ENCODE data around the gene VPS54.

The VPS54 gene

GRCh38 chr2:63875559-63876245 is 143.5 kb downstream of the VPS54 start:
- no peak overlapping the region for H3K27ac ChIP-seq (ENCODE audit: low read depth in 2 of 2, low read length in 2 of 2)
- H3K27me3 ChIP-seq (ENCODE audit: control insufficient read depth in 2 of 2, insufficient read depth in 2 of 2, low read length in 2 of 2) = no peaks in the 10 kb centered on the region
- H3K9me3 ChIP-seq (ENCODE audit: control insufficient read depth in 2 of 2, low read length in 2 of 2) = no peaks in the 10 kb centered on the region
- H3K9ac ChIP-seq (ENCODE audit: low read depth in 1 of 2, low read length in 2 of 2) = no peak overlapping the region
- peaks cover 23 to 35% of the 10 kb centered on the region in 2 donors for H3K36me3 ChIP-seq (ENCODE audit: control insufficient read depth in 2 of 2, insufficient read depth in 2 of 2, low read length in 2 of 2)
- H3K4me3 ChIP-seq (ENCODE audit: low read length in 2 of 2) = no peak overlapping the region
- H3K4me1 ChIP-seq (ENCODE audit: control insufficient read depth in 2 of 2, insufficient read depth in 2 of 2, low read length in 2 of 2) = peaks cover 0 to 2% of the 10 kb centered on the region in 2 donors

- Histone ChIP-seq H3K27me3 (ENCODE audit: control insufficient read depth in 2 of 2, insufficient read depth in 2 of 2, low read length in 2 of 2) (no peaks in the 10 kb centered on the region), H3K9ac (ENCODE audit: low read depth in 1 of 2, low read length in 2 of 2) (no peak overlapping the region), H3K36me3 (ENCODE audit: control insufficient read depth in 2 of 2, insufficient read depth in 2 of 2, low read length in 2 of 2) (peaks cover 21 to 35% of the 10 kb centered on the region in 2 donors), H3K27ac (ENCODE audit: low read depth in 2 of 2, low read length in 2 of 2) (no peak overlapping the region), H3K9me3 (ENCODE audit: control insufficient read depth in 2 of 2, low read length in 2 of 2) (no peaks in the 10 kb centered on the region), H3K4me1 (ENCODE audit: control insufficient read depth in 2 of 2, insufficient read depth in 2 of 2, low read length in 2 of 2) (peaks cover 0 to 2% of the 10 kb centered on the region in 2 donors), H3K4me3 (ENCODE audit: low read length in 2 of 2) (no peak overlapping the region)
These were observed 144.1 kb downstream of the VPS54 start for GRCh38 chr2:63875131-63875527.

- no peak overlapping the region for H3K27ac ChIP-seq (ENCODE audit: low read depth in 2 of 2, low read length in 2 of 2)
- H3K4me1 ChIP-seq (ENCODE audit: control insufficient read depth in 2 of 2, insufficient read depth in 2 of 2, low read length in 2 of 2) = peaks cover 0 to 2% of the 10 kb centered on the region in 2 donors
- peaks cover 21 to 36% of the 10 kb centered on the region in 2 donors for H3K36me3 ChIP-seq (ENCODE audit: control insufficient read depth in 2 of 2, insufficient read depth in 2 of 2, low read length in 2 of 2)
These were observed 144.8 kb downstream of the VPS54 start for GRCh38 chr2:63874204-63875130.

GRCh38 chr2:63872571-63873328 is 146.5 kb downstream of the VPS54 start:
- Histone ChIP-seq H3K27me3 (ENCODE audit: control insufficient read depth in 2 of 2, insufficient read depth in 2 of 2, low read length in 2 of 2) (no peaks in the 10 kb centered on the region), H3K36me3 (ENCODE audit: control insufficient read depth in 2 of 2, insufficient read depth in 2 of 2, low read length in 2 of 2) (peaks cover 26 to 42% of the 10 kb centered on the region in 2 donors), H3K4me1 (ENCODE audit: control insufficient read depth in 2 of 2, insufficient read depth in 2 of 2, low read length in 2 of 2) (peaks cover 0 to 2% of the 10 kb centered on the region in 2 donors), H3K9ac (ENCODE audit: low read depth in 1 of 2, low read length in 2 of 2) (no peak overlapping the region), H3K27ac (ENCODE audit: low read depth in 2 of 2, low read length in 2 of 2) (no peak overlapping the region), H3K9me3 (ENCODE audit: control insufficient read depth in 2 of 2, low read length in 2 of 2) (no peaks in the 10 kb centered on the region), H3K4me3 (ENCODE audit: low read length in 2 of 2) (no peak overlapping the region)

More at GRCh38 chr2:63874204-63875130, 144.8 kb downstream of the VPS54 start:
- Histone ChIP-seq H3K9ac (ENCODE audit: low read depth in 1 of 2, low read length in 2 of 2) (no peak overlapping the region), H3K9me3 (ENCODE audit: control insufficient read depth in 2 of 2, low read length in 2 of 2) (no peaks in the 10 kb centered on the region), H3K4me3 (ENCODE audit: low read length in 2 of 2) (no peak overlapping the region), H3K27me3 (ENCODE audit: control insufficient read depth in 2 of 2, insufficient read depth in 2 of 2, low read length in 2 of 2) (no peaks in the 10 kb centered on the region)

GRCh38 chr2:63871864-63872263 is 147.4 kb downstream of the VPS54 start:
- Histone ChIP-seq H3K36me3 (ENCODE audit: control insufficient read depth in 2 of 2, insufficient read depth in 2 of 2, low read length in 2 of 2) (peaks cover 26 to 39% of the 10 kb centered on the region in 2 donors), H3K27me3 (ENCODE audit: control insufficient read depth in 2 of 2, insufficient read depth in 2 of 2, low read length in 2 of 2) (no peaks in the 10 kb centered on the region), H3K9ac (ENCODE audit: low read depth in 1 of 2, low read length in 2 of 2) (no peak overlapping the region), H3K9me3 (ENCODE audit: control insufficient read depth in 2 of 2, low read length in 2 of 2) (no peaks in the 10 kb centered on the region), H3K4me1 (ENCODE audit: control insufficient read depth in 2 of 2, insufficient read depth in 2 of 2, low read length in 2 of 2) (peaks cover 0 to 2% of the 10 kb centered on the region in 2 donors), H3K4me3 (ENCODE audit: low read length in 2 of 2) (no peak overlapping the region), H3K27ac (ENCODE audit: low read depth in 2 of 2, low read length in 2 of 2) (no peak overlapping the region)

- peaks cover 32 to 39% of the 10 kb centered on the region in 2 donors for H3K36me3 ChIP-seq (ENCODE audit: control insufficient read depth in 2 of 2, insufficient read depth in 2 of 2, low read length in 2 of 2)
These were observed 148.5 kb downstream of the VPS54 start for GRCh38 chr2:63870679-63871078.

GRCh38 chr2:63866009-63866709 is 153.1 kb downstream of the VPS54 start:
- Histone ChIP-seq H3K27ac (ENCODE audit: low read depth in 2 of 2, low read length in 2 of 2) (no peak overlapping the region), H3K27me3 (ENCODE audit: control insufficient read depth in 2 of 2, insufficient read depth in 2 of 2, low read length in 2 of 2) (no peaks in the 10 kb centered on the region), H3K4me3 (ENCODE audit: low read length in 2 of 2) (no peak overlapping the region), H3K4me1 (ENCODE audit: control insufficient read depth in 2 of 2, insufficient read depth in 2 of 2, low read length in 2 of 2) (peaks cover 0 to 13% of the 10 kb centered on the region in 2 donors), H3K9me3 (ENCODE audit: control insufficient read depth in 2 of 2, low read length in 2 of 2) (no peaks in the 10 kb centered on the region), H3K36me3 (ENCODE audit: control insufficient read depth in 2 of 2, insufficient read depth in 2 of 2, low read length in 2 of 2) (peaks cover 23 to 33% of the 10 kb centered on the region in 2 donors), H3K9ac (ENCODE audit: low read depth in 1 of 2, low read length in 2 of 2) (no peak overlapping the region)

More at GRCh38 chr2:63870679-63871078, 148.5 kb downstream of the VPS54 start:
- H3K27me3 ChIP-seq (ENCODE audit: control insufficient read depth in 2 of 2, insufficient read depth in 2 of 2, low read length in 2 of 2) = no peaks in the 10 kb centered on the region
- H3K4me3 ChIP-seq (ENCODE audit: low read length in 2 of 2) = no peak overlapping the region
- H3K4me1 ChIP-seq (ENCODE audit: control insufficient read depth in 2 of 2, insufficient read depth in 2 of 2, low read length in 2 of 2) = peaks cover 0 to 2% of the 10 kb centered on the region in 2 donors
- no peak overlapping the region for H3K9ac ChIP-seq (ENCODE audit: low read depth in 1 of 2, low read length in 2 of 2)
- H3K9me3 ChIP-seq (ENCODE audit: control insufficient read depth in 2 of 2, low read length in 2 of 2) = no peaks in the 10 kb centered on the region
- H3K27ac ChIP-seq (ENCODE audit: low read depth in 2 of 2, low read length in 2 of 2) = no peak overlapping the region

GRCh38 chr2:63865159-63865799 is 153.9 kb downstream of the VPS54 start:
- Histone ChIP-seq H3K9ac (ENCODE audit: low read depth in 1 of 2, low read length in 2 of 2) (no peak overlapping the region), H3K4me1 (ENCODE audit: control insufficient read depth in 2 of 2, insufficient read depth in 2 of 2, low read length in 2 of 2) (peaks cover 0 to 13% of the 10 kb centered on the region in 2 donors), H3K27me3 (ENCODE audit: control insufficient read depth in 2 of 2, insufficient read depth in 2 of 2, low read length in 2 of 2) (no peaks in the 10 kb centered on the region), H3K27ac (ENCODE audit: low read depth in 2 of 2, low read length in 2 of 2) (no peak overlapping the region), H3K4me3 (ENCODE audit: low read length in 2 of 2) (no peak overlapping the region), H3K36me3 (ENCODE audit: control insufficient read depth in 2 of 2, insufficient read depth in 2 of 2, low read length in 2 of 2) (peaks cover 26 to 33% of the 10 kb centered on the region in 2 donors), H3K9me3 (ENCODE audit: control insufficient read depth in 2 of 2, low read length in 2 of 2) (no peaks in the 10 kb centered on the region)

- Histone ChIP-seq H3K27ac (ENCODE audit: low read depth in 2 of 2, low read length in 2 of 2) (no peak overlapping the region), H3K4me1 (ENCODE audit: control insufficient read depth in 2 of 2, insufficient read depth in 2 of 2, low read length in 2 of 2) (peaks cover 0 to 13% of the 10 kb centered on the region in 2 donors), H3K9me3 (ENCODE audit: control insufficient read depth in 2 of 2, low read length in 2 of 2) (no peaks in the 10 kb centered on the region), H3K36me3 (ENCODE audit: control insufficient read depth in 2 of 2, insufficient read depth in 2 of 2, low read length in 2 of 2) (peaks cover 37 to 38% of the 10 kb centered on the region in 2 donors), H3K27me3 (ENCODE audit: control insufficient read depth in 2 of 2, insufficient read depth in 2 of 2, low read length in 2 of 2) (no peaks in the 10 kb centered on the region), H3K4me3 (ENCODE audit: low read length in 2 of 2) (no peak overlapping the region), H3K9ac (ENCODE audit: low read depth in 1 of 2, low read length in 2 of 2) (no peak overlapping the region)
These were observed 155.5 kb downstream of the VPS54 start for GRCh38 chr2:63863707-63864106.
